Uterus (tissue), 2 donors: ENCODE data around the gene ARHGEF11.

Source experiments
- POLR2A ChIP-seq, 2 donors: fragments of 450-650 bp; IDR thresholded peaks; one replicate each; pipeline ENCODE4 v1.6.1; 2016; ENCODE audit warnings: antibody characterized with exemption in 2 of 2, mild to moderate bottlenecking in 1 of 2, moderate library complexity in 1 of 2
- TF ChIP-seq, protein P1 (sequence below), 4 experiments: fragments of 200-600 bp in 2 of 4; fragments of 450-650 bp in 2 of 4; sonication (generic) in 2 of 4; IDR thresholded peaks; one replicate each; pipeline ENCODE4 v1.5.1; 2016 to 2019; ENCODE audit warnings: antibody characterized with exemption in 4 of 4, mild to moderate bottlenecking in 2 of 4, moderate library complexity in 1 of 4

DNA sequence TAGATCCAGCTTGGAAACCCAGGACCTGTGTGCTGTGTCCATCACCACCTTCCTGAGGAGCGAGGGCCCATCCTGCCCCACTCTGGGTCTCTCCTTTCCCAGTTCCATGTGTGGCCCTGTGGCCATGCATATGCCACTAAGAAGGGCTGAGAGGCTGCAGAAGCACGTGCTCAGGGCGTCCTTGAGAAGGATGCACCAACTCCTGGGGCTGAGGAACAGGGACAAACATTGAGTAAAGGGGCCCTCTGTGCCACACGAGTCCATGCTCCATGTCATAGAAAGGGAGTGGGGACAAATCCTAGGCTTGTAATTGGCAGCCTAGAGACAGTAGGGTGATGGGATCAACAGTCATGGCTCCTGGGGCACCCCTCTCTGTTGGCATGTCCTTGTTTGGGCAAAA lies 45.6 kb upstream of the ARHGEF11 start:
- no peak for TF ChIP-seq POLR2A (IDR thresholded peaks at IDR 0.05)
- TF ChIP-seq, protein P1, sequence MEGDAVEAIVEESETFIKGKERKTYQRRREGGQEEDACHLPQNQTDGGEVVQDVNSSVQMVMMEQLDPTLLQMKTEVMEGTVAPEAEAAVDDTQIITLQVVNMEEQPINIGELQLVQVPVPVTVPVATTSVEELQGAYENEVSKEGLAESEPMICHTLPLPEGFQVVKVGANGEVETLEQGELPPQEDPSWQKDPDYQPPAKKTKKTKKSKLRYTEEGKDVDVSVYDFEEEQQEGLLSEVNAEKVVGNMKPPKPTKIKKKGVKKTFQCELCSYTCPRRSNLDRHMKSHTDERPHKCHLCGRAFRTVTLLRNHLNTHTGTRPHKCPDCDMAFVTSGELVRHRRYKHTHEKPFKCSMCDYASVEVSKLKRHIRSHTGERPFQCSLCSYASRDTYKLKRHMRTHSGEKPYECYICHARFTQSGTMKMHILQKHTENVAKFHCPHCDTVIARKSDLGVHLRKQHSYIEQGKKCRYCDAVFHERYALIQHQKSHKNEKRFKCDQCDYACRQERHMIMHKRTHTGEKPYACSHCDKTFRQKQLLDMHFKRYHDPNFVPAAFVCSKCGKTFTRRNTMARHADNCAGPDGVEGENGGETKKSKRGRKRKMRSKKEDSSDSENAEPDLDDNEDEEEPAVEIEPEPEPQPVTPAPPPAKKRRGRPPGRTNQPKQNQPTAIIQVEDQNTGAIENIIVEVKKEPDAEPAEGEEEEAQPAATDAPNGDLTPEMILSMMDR (IDR thresholded peaks at IDR 0.05), result no peak
